22Rv1 (cell line): ENCODE measurements around the gene ZC3H12C.

Experiments
- ZFX ChIP-seq: fragments of 450-650 bp; IDR thresholded peaks from 2 replicates; pipeline ENCODE4 v1.6.1; 2017; ENCODE audit warnings: antibody characterized with exemption, borderline replicate concordance
- TF ChIP-seq, protein P1 (sequence below): fragments of 450-650 bp; IDR thresholded peaks from 2 replicates; pipeline ENCODE4 v1.5.1; 2017; ENCODE audit warnings: mild to moderate bottlenecking

DNA sequence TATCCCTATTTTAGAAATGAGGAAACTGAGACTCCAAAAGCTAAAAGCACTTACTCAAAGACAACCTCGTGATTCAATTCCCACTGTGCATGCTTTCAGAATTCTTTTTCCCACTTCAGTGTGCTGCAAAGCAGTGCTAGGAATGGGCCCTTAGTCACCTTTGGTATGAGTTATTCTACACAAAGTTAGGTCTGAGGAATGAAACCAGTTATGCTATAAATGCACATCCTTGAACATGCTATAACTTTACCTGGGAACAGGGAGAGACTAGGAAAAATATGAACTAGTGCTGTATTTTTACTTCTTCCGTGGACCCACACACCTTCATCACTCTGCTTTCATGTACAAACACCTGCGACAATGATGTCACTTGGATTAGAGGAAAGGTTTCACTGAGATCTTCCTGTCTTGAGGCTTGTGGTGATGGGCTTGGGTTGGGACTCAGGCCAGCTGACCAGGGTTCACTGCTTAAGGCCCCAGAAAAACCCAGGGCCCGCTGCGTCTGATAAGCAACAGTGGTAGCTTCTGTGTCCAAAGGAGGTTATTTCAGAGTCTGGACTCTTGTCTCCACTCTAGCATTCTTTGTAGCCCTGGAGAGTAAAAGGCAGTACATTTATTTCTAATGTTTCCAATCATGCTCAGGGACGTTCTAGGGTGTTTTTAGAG, 81.6 kb downstream of the ZC3H12C start:
- TF ChIP-seq, protein P1, sequence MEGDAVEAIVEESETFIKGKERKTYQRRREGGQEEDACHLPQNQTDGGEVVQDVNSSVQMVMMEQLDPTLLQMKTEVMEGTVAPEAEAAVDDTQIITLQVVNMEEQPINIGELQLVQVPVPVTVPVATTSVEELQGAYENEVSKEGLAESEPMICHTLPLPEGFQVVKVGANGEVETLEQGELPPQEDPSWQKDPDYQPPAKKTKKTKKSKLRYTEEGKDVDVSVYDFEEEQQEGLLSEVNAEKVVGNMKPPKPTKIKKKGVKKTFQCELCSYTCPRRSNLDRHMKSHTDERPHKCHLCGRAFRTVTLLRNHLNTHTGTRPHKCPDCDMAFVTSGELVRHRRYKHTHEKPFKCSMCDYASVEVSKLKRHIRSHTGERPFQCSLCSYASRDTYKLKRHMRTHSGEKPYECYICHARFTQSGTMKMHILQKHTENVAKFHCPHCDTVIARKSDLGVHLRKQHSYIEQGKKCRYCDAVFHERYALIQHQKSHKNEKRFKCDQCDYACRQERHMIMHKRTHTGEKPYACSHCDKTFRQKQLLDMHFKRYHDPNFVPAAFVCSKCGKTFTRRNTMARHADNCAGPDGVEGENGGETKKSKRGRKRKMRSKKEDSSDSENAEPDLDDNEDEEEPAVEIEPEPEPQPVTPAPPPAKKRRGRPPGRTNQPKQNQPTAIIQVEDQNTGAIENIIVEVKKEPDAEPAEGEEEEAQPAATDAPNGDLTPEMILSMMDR = no peak
- no peak for TF ChIP-seq ZFX
